Raji (cell line): ENCODE results near the gene ZNF511.

Experiments used
- POLR2A ChIP-seq: IDR thresholded peaks from 2 replicates; pipeline ENCODE4 v1.6.1; 2011; ENCODE audit warnings: low read depth, low read length, control low read depth; ENCODE audit not compliant: insufficient read depth

ZNF511 gene

GRCh38 chr10:133298466-133298865, 10.2 kb upstream of the ZNF511 start:
- TF ChIP-seq POLR2A, result no peak

- no peak for TF ChIP-seq POLR2A
These were observed 9.5 kb upstream of the ZNF511 start for GRCh38 chr10:133299224-133299623.

- no peak for TF ChIP-seq POLR2A
These were observed 9.0 kb upstream of the ZNF511 start for GRCh38 chr10:133299738-133300137.

- no peak for TF ChIP-seq POLR2A
These were observed 6.5 kb upstream of the ZNF511 start for GRCh38 chr10:133302230-133302629.

- no peak for TF ChIP-seq POLR2A
These were observed 5.5 kb upstream of the ZNF511 start for GRCh38 chr10:133303206-133303605.

GRCh38 chr10:133306097-133306476, 2.6 kb upstream of the ZNF511 start:
- no peak for TF ChIP-seq POLR2A

- no peak for TF ChIP-seq POLR2A
These were observed 1.8 kb upstream of the ZNF511 start for GRCh38 chr10:133306941-133307379.

- no peak for TF ChIP-seq POLR2A
These were observed 816 bp upstream of the ZNF511 start for GRCh38 chr10:133307776-133308420.

GRCh38 chr10:133309100-133309719, 496 bp downstream of the ZNF511 start:
- TF ChIP-seq POLR2A, result no peak

GRCh38 chr10:133309720-133310398, 1.1 kb downstream of the ZNF511 start:
- TF ChIP-seq POLR2A, result no peak

GRCh38 chr10:133310399-133310755, 1.7 kb downstream of the ZNF511 start:
- no peak for TF ChIP-seq POLR2A

GRCh38 chr10:133310789-133311188, 2.1 kb downstream of the ZNF511 start:
- no peak for TF ChIP-seq POLR2A

- TF ChIP-seq POLR2A, result no peak
These were observed 2.9 kb downstream of the ZNF511 start for GRCh38 chr10:133311570-133311969.

GRCh38 chr10:133312016-133312768, 3.5 kb downstream of the ZNF511 start:
- no peak for TF ChIP-seq POLR2A

GRCh38 chr10:133312769-133313145, 4.0 kb downstream of the ZNF511 start:
- no peak for TF ChIP-seq POLR2A

GRCh38 chr10:133313192-133313591, 4.5 kb downstream of the ZNF511 start:
- no peak for TF ChIP-seq POLR2A
